Gastrocnemius medialis (tissue), 4 donors: Measurements from ENCODE around the gene CORO6.

Experiments
- POLR2A ChIP-seq, 2 donors: fragments of 450-650 bp; IDR thresholded peaks; one replicate each; pipeline ENCODE4 v1.6.1; 2017; ENCODE audit warnings: antibody characterized with exemption in 2 of 2, mild to moderate bottlenecking in 2 of 2, moderate library complexity in 2 of 2
- TF ChIP-seq, protein P1 (sequence below), 5 experiments: fragments of 450-650 bp in 3 of 5; fragments of 200-600 bp in 2 of 5; sonication (generic) in 2 of 5; IDR thresholded peaks in 4 of 5; conservative IDR thresholded peaks in 1 of 5; 1 replicate in 4 of 5; 2 replicates in 1 of 5; pipeline ENCODE4 v1.5.1; 2016 to 2019; ENCODE audit warnings: antibody characterized with exemption in 5 of 5, mild to moderate bottlenecking in 3 of 5, moderate library complexity in 3 of 5

- TF ChIP-seq, protein P1, sequence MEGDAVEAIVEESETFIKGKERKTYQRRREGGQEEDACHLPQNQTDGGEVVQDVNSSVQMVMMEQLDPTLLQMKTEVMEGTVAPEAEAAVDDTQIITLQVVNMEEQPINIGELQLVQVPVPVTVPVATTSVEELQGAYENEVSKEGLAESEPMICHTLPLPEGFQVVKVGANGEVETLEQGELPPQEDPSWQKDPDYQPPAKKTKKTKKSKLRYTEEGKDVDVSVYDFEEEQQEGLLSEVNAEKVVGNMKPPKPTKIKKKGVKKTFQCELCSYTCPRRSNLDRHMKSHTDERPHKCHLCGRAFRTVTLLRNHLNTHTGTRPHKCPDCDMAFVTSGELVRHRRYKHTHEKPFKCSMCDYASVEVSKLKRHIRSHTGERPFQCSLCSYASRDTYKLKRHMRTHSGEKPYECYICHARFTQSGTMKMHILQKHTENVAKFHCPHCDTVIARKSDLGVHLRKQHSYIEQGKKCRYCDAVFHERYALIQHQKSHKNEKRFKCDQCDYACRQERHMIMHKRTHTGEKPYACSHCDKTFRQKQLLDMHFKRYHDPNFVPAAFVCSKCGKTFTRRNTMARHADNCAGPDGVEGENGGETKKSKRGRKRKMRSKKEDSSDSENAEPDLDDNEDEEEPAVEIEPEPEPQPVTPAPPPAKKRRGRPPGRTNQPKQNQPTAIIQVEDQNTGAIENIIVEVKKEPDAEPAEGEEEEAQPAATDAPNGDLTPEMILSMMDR (IDR thresholded peaks at IDR 0.05 in 4 of 5, conservative IDR thresholded peaks at IDR 0.05 in 1 of 5): no peak
- TF ChIP-seq POLR2A (IDR thresholded peaks at IDR 0.05): no peak
These were observed 12.3 kb downstream of the CORO6 start for GRCh38 chr17:29610395-29610794.
